SU-DHL-6 (cell line): ENCODE data around the gene DPPA2.

Experiments
- H2AFZ ChIP-seq: fragments of 200-600 bp; sonication (generic); 2 replicates; pipeline ENCODE4 v1.6.1; 2014; ENCODE audit warnings: low read depth, mild to moderate bottlenecking, moderate library complexity, mixed read lengths, antibody characterized with exemption, low read length; ENCODE audit not compliant: severe bottlenecking
- H3F3A ChIP-seq: fragments of 200-600 bp; shearing (Covaris generic); 2 replicates; pipeline ENCODE4 v1.6.0; 2016; ENCODE audit warnings: antibody characterized with exemption, mild to moderate bottlenecking; ENCODE audit not compliant: insufficient read depth
- H3K27ac ChIP-seq: fragments of 200-600 bp; sonication (generic); 2 replicates; pipeline ENCODE4 v1.5.1; 2016; ENCODE audit warnings: low read depth, mild to moderate bottlenecking, low read length, moderate library complexity, mixed read lengths
- H3K27me3 ChIP-seq: fragments of 200-600 bp; sonication (generic), shearing (Covaris generic); 2 replicates; pipeline ENCODE4 v1.6.0; 2014; ENCODE audit warnings: mild to moderate bottlenecking, low read length
- H3K36me3 ChIP-seq: fragments of 200-600 bp; sonication (generic); 2 replicates; pipeline ENCODE4 v1.6.1; 2014; ENCODE audit warnings: mild to moderate bottlenecking, low read length, mixed read lengths
- H3K4me2 ChIP-seq: fragments of 300-600, 200-600 bp; shearing (Covaris generic), sonication (generic); 2 replicates; pipeline ENCODE4 v1.6.0; 2014; ENCODE audit warnings: low read length, low read depth, mild to moderate bottlenecking; ENCODE audit not compliant: poor library complexity, severe bottlenecking
- H3K4me3 ChIP-seq: fragments of 200-600 bp; sonication (generic); 2 replicates; pipeline ENCODE4 v1.5.1; 2014; ENCODE audit warnings: antibody characterized with exemption, low read length, mild to moderate bottlenecking, mixed read lengths; ENCODE audit not compliant: insufficient read depth, poor library complexity, severe bottlenecking
- H3K79me2 ChIP-seq: fragments of 200-600 bp; sonication (generic); 2 replicates; pipeline ENCODE4 v1.6.1; 2014; ENCODE audit warnings: mild to moderate bottlenecking, low read length, moderate library complexity; ENCODE audit not compliant: insufficient read depth
- H3K9ac ChIP-seq: fragments of 200-600 bp; sonication (generic); 2 replicates; pipeline ENCODE4 v1.7.0; 2014; ENCODE audit warnings: mild to moderate bottlenecking, low read length
- H3K9me2 ChIP-seq: fragments of 200-600 bp; sonication (generic); replicated peaks from 2 replicates; pipeline ENCODE4 v1.6.1; 2014; ENCODE audit warnings: low read length; ENCODE audit not compliant: insufficient read depth
- H3K9me3 ChIP-seq: fragments of 200-600 bp; sonication (generic); 2 replicates; pipeline ENCODE4 v1.6.1; 2014; ENCODE audit warnings: low read length, mixed read lengths; ENCODE audit not compliant: insufficient read depth
- H4K20me1 ChIP-seq: fragments of 200-600 bp; sonication (generic); 2 replicates; pipeline ENCODE4 v1.6.1; 2014; ENCODE audit warnings: low read depth, mild to moderate bottlenecking, antibody characterized with exemption, low read length, moderate library complexity, mixed read lengths
- EZH2phosphoT487 ChIP-seq: fragments of 200-600 bp; sonication (generic), shearing (Covaris generic); conservative IDR thresholded peaks from 2 replicates; pipeline ENCODE4 v1.6.1; 2018; ENCODE audit warnings: mild to moderate bottlenecking, antibody characterized with exemption, low read length, moderate library complexity, mixed read lengths
- TF ChIP-seq, protein P1 (sequence below): fragments of 200-600 bp; sonication (generic); IDR thresholded peaks from one replicate; pipeline ENCODE4 v1.5.1; 2017; ENCODE audit warnings: antibody characterized with exemption, mild to moderate bottlenecking, low read length, moderate library complexity; ENCODE audit not compliant: insufficient read depth, poor library complexity, severe bottlenecking

The DPPA2 gene

DNA sequence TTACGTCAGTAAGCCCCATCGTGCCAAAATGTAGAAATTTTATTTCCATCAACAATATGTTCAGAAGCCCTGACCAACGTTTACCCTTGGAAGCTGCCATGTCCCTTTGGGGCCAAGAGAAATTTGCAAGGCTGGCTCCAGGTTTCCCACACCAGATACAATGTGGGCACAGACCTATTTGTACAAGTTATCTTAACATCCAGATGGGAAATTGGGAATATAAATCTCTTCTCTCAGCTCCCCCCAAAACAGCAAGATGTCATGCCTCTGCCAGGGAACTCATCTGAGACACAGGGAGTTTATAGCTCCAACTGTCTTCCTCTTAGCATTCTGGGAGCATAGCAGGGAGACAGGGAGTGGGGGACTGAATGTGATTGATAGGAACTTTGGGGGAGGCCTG is 9.3 kb upstream of the DPPA2 start:
- no peaks in the 10 kb centered on the region for H3K79me2 ChIP-seq
- H4K20me1 ChIP-seq = no peaks in the 10 kb centered on the region
- no peaks in the 10 kb centered on the region for H3K9me2 ChIP-seq
- H2AFZ ChIP-seq = no peak overlapping the region
- H3K36me3 ChIP-seq = no peaks in the 10 kb centered on the region
- no peaks in the 10 kb centered on the region for H3F3A ChIP-seq
- H3K4me3 ChIP-seq = no peak overlapping the region
- no peaks in the 10 kb centered on the region for H3K27me3 ChIP-seq
- TF ChIP-seq, protein P1, sequence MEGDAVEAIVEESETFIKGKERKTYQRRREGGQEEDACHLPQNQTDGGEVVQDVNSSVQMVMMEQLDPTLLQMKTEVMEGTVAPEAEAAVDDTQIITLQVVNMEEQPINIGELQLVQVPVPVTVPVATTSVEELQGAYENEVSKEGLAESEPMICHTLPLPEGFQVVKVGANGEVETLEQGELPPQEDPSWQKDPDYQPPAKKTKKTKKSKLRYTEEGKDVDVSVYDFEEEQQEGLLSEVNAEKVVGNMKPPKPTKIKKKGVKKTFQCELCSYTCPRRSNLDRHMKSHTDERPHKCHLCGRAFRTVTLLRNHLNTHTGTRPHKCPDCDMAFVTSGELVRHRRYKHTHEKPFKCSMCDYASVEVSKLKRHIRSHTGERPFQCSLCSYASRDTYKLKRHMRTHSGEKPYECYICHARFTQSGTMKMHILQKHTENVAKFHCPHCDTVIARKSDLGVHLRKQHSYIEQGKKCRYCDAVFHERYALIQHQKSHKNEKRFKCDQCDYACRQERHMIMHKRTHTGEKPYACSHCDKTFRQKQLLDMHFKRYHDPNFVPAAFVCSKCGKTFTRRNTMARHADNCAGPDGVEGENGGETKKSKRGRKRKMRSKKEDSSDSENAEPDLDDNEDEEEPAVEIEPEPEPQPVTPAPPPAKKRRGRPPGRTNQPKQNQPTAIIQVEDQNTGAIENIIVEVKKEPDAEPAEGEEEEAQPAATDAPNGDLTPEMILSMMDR = no peak
- H3K4me2 ChIP-seq = no peak overlapping the region
- no peak overlapping the region for H3K27ac ChIP-seq
- no peak overlapping the region for H3K9ac ChIP-seq
- no peaks in the 10 kb centered on the region for H3K9me3 ChIP-seq

DNA sequence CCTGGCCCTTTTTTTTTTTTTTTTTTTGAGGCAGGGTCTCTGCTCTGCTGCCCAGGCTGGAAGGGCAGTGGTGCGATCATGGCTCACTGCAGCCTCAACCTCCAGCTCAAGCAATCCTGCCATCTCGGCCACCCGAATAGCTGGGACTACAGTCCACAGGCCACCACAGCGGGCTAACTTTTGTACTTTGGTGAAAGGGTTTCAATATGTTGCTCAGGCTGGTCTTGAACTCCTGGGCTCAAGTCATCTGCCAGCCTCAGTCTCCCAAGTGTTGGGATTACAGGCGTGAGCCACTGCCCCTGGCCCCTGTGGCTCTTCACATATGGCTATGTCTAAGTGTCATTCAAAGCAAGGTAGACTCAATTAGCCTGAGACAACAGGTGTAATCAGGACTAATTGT is 8.8 kb upstream of the DPPA2 start:
- Histone ChIP-seq H3F3A (no peaks in the 10 kb centered on the region), H3K27ac (no peak overlapping the region), H2AFZ (no peak overlapping the region), H3K9me2 (no peaks in the 10 kb centered on the region), H3K36me3 (no peaks in the 10 kb centered on the region), H3K4me3 (no peak overlapping the region), H3K4me2 (no peak overlapping the region), H4K20me1 (no peaks in the 10 kb centered on the region), H3K27me3 (no peaks in the 10 kb centered on the region), H3K79me2 (no peaks in the 10 kb centered on the region), H3K9me3 (no peaks in the 10 kb centered on the region), H3K9ac (no peak overlapping the region)
- TF ChIP-seq, protein P1 = no peak
- TF ChIP-seq EZH2phosphoT487 = no peak

DNA sequence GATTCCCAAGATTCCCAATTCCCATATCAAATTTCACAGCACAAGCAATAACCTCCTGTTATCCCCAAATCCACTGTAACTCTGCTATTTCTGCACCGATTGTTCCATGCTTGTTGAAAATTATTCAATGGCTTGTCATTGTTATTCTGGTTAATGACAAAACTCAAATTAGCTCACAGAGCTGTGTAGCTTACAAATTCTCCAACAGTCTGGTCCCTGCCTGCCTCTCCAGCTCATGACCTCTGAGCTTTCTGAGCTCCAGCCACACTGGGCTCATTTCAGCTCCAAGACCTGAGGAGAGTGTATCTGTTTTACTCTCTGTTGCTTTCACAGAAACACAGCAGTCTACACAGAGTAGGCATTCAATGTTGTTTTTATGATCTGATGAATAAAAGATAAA is 3.3 kb downstream of the DPPA2 start:
- no peak overlapping the region for H3K9ac ChIP-seq
- no peaks in the 10 kb centered on the region for H3K9me3 ChIP-seq
- H3F3A ChIP-seq = no peaks in the 10 kb centered on the region
- H3K9me2 ChIP-seq = no peaks in the 10 kb centered on the region
- H4K20me1 ChIP-seq = no peaks in the 10 kb centered on the region
- H3K79me2 ChIP-seq = no peaks in the 10 kb centered on the region
- no peaks in the 10 kb centered on the region for H3K27me3 ChIP-seq
- H3K4me2 ChIP-seq = no peak overlapping the region
- H3K27ac ChIP-seq = no peak overlapping the region
- no peak overlapping the region for H3K4me3 ChIP-seq
- no peaks in the 10 kb centered on the region for H3K36me3 ChIP-seq
- no peak overlapping the region for H2AFZ ChIP-seq
- TF ChIP-seq EZH2phosphoT487 = no peak
- TF ChIP-seq, protein P1 = no peak

DNA sequence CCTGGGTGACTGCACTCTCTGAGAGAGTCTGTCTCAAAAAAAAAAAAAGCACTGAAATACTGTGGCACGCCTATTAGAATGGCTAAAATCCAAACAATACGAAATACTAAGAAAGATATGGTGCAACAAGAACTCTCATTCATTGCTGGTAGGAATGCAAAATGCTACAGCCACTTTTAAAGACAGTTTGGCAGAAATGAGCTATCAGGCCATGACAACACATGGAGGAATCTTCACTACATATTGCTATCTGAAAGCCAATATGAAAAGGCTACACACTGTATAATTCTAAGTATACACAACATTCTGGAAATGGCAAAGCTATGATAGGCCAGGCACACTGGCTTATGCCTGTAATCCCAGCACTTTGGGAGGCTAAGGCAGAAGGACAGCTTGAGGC is 18.8 kb downstream of the DPPA2 start:
- Histone ChIP-seq H3K9me2 (no peaks in the 10 kb centered on the region), H4K20me1 (no peaks in the 10 kb centered on the region), H3K27ac (no peak overlapping the region), H3K36me3 (no peaks in the 10 kb centered on the region), H3K27me3 (no peaks in the 10 kb centered on the region), H3K4me2 (no peak overlapping the region), H3K9me3 (no peaks in the 10 kb centered on the region), H3K79me2 (no peaks in the 10 kb centered on the region), H3K9ac (no peak overlapping the region), H3F3A (no peaks in the 10 kb centered on the region), H3K4me3 (no peak overlapping the region), H2AFZ (no peak overlapping the region)
- TF ChIP-seq EZH2phosphoT487 = no peak
- TF ChIP-seq, protein P1 = no peak
